Vagina (tissue), 2 donors: ENCODE measurements around the gene MAPKAPK5.

Experiments
- CTCF ChIP-seq, 3 experiments: fragments of 450-650 bp in 2 of 3; fragments of 200-600 bp in 1 of 3; sonication (generic) in 1 of 3; IDR thresholded peaks; one replicate each; pipeline ENCODE4 v1.5.1; 2017 to 2019; ENCODE audit warnings: antibody characterized with exemption in 3 of 3, mild to moderate bottlenecking in 2 of 3, moderate library complexity in 2 of 3
- POLR2A ChIP-seq, 2 donors: fragments of 450-650 bp; IDR thresholded peaks; one replicate each; pipeline ENCODE4 v1.6.1; 2017; ENCODE audit warnings: antibody characterized with exemption in 2 of 2, mild to moderate bottlenecking in 2 of 2, moderate library complexity in 2 of 2
- POLR2AphosphoS5 ChIP-seq, 2 donors: sonication (generic); formaldehyde crosslinking; IDR thresholded peaks; one replicate each; pipeline ENCODE4 v1.9.0; 2017; ENCODE audit warnings: antibody characterized with exemption in 2 of 2, mild to moderate bottlenecking in 2 of 2, low read depth in 1 of 2; ENCODE audit not compliant: insufficient read depth in 1 of 2

GRCh38 chr12:111858186-111858585 lies 16.2 kb downstream of the MAPKAPK5 start:
- no peak for TF ChIP-seq CTCF (IDR thresholded peaks at IDR 0.05)
- no peak for TF ChIP-seq POLR2A (IDR thresholded peaks at IDR 0.05)
- no peak for TF ChIP-seq POLR2AphosphoS5 (IDR thresholded peaks at IDR 0.05; ENCODE audit: insufficient read depth in 1 of 2, low read depth in 1 of 2)
